ENCODE data around the gene TMEM212.
A peak's percentile ranks its signal among the peaks of the same experiment; 100 is the strongest.

TMEM212 gene

GRCh38 chr3:171807129-171807675 lies 35.9 kb upstream of the TMEM212 start:
- Histone ChIP-seq H3K4me3 (replicated peaks; ENCODE audit: insufficient read depth, low read length) (no peak overlapping the region), H3K27ac (replicated peaks) (peak overlapping the region; percentile 84), H3K27me3 (ENCODE audit: insufficient read depth, poor library complexity, severe bottlenecking) (no peaks in the 10 kb centered on the region)
- no peak for DNase-seq (ENCODE audit: low read depth in 1 of 2, low spot score in 1 of 2)
- TF ChIP-seq REST (IDR thresholded peaks at IDR 0.05; ENCODE audit: insufficient replicate concordance, low read depth): no peak
- TF ChIP-seq CTCF (IDR thresholded peaks at IDR 0.05; ENCODE audit: insufficient read depth, low read length): no peak
- TF ChIP-seq GABPA (IDR thresholded peaks at IDR 0.05; ENCODE audit: low read depth): no peak
- TF ChIP-seq POLR2AphosphoS5 (IDR thresholded peaks at IDR 0.05; ENCODE audit: low read depth): no peak
- TF ChIP-seq SPI1 (IDR thresholded peaks at IDR 0.05; ENCODE audit: borderline replicate concordance, low read depth): no peak

GRCh38 chr3:171807806-171808205 lies 35.3 kb upstream of the TMEM212 start:
- Histone ChIP-seq H3K27me3 (ENCODE audit: insufficient read depth, poor library complexity, severe bottlenecking) (no peaks in the 10 kb centered on the region), H3K4me3 (replicated peaks; ENCODE audit: insufficient read depth, low read length) (no peak overlapping the region; the same call in 1 of the 2 replicates), H3K27ac (replicated peaks) (peak overlapping the region; percentile 84)
- DNase-seq (ENCODE audit: low read depth in 1 of 2, low spot score in 1 of 2): no peak
- TF ChIP-seq SPI1 (IDR thresholded peaks at IDR 0.05; ENCODE audit: borderline replicate concordance, low read depth) (no peak), REST (IDR thresholded peaks at IDR 0.05; ENCODE audit: insufficient replicate concordance, low read depth) (no peak), GABPA (IDR thresholded peaks at IDR 0.05; ENCODE audit: low read depth) (no peak), CTCF (IDR thresholded peaks at IDR 0.05; ENCODE audit: insufficient read depth, low read length) (no peak), POLR2AphosphoS5 (IDR thresholded peaks at IDR 0.05; ENCODE audit: low read depth) (no peak)

GRCh38 chr3:171809611-171809860 lies 33.6 kb upstream of the TMEM212 start:
- H3K27ac ChIP-seq (replicated peaks): peak overlapping the region; percentile 84
- peak in 1 of 2 experiments; percentile 75 for DNase-seq (ENCODE audit: low read depth in 1 of 2, low spot score in 1 of 2)
- TF ChIP-seq REST (IDR thresholded peaks at IDR 0.05; ENCODE audit: insufficient replicate concordance, low read depth) (no peak), GABPA (IDR thresholded peaks at IDR 0.05; ENCODE audit: low read depth) (no peak), SPI1 (IDR thresholded peaks at IDR 0.05; ENCODE audit: borderline replicate concordance, low read depth) (no peak; the same call in 1 of the 2 replicates), CTCF (IDR thresholded peaks at IDR 0.05; ENCODE audit: insufficient read depth, low read length) (no peak), POLR2AphosphoS5 (IDR thresholded peaks at IDR 0.05; ENCODE audit: low read depth) (no peak)

More at GRCh38 chr3:171809611-171809860, 33.6 kb upstream of the TMEM212 start:
- Histone ChIP-seq H3K4me3 (replicated peaks; ENCODE audit: insufficient read depth, low read length) (peak overlapping the region; percentile 85), H3K27me3 (ENCODE audit: insufficient read depth, poor library complexity, severe bottlenecking) (no peaks in the 10 kb centered on the region)
